AG08395 (cell line): Measurements from ENCODE around the gene PCDHB16.
A peak's percentile ranks its signal among the peaks of the same experiment; 100 is the strongest.
"Not testable (repeated sequence)": the region's sequence is repeated elsewhere in the genome, so short reads cannot be mapped to it uniquely, and the experiment has no call there.

Experiments
- DNase-seq: peaks from one replicate; pipeline ENCODE4 v3.0.0; 2012; ENCODE audit warnings: mixed read lengths, low spot score

PCDHB16 gene

GRCh38 chr5:141182248-141182647 lies at the start of gene PCDHB16:
TSS of gene PCDHB16 (plus strand) at chr5:141182387. CDS start at chr5:141182560, 173 bp downstream.
- DNase-seq = peak; percentile 43

GRCh38 chr5:141135030-141135717 lies 47.0 kb upstream of the PCDHB16 start, which contains the start of gene PCDHB5:
TSS of gene PCDHB5 (plus strand) at chr5:141135206. CDS start at chr5:141135435, 229 bp downstream.
- DNase-seq = peak; percentile 19

- no peak for DNase-seq
Observed at GRCh38 chr5:141135718-141136266, 46.4 kb upstream of the PCDHB16 start.

DNA sequence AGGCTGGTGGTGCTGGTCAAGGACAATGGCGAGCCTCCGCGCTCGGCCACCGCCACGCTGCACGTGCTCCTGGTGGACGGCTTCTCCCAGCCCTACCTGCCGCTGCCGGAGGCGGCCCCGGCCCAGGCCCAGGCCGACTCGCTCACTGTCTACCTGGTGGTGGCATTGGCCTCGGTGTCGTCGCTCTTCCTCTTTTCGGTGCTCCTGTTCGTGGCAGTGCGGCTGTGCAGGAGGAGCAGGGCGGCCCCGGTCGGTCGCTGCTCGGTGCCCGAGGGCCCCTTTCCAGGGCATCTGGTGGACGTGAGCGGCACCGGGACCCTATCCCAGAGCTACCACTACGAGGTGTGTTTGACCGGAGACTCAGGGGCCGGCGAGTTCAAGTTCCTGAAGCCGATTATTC lies 44.8 kb upstream of the PCDHB16 start:
- DNase-seq = not testable (repeated sequence)

- peak; percentile 19 for DNase-seq
Observed at GRCh38 chr5:141149812-141150211, 32.4 kb upstream of the PCDHB16 start, which contains the start of gene PCDHB6. TSS of gene PCDHB6 (plus strand) at chr5:141150057. CDS start at chr5:141150258, 201 bp downstream.

- no peak for DNase-seq
Observed at GRCh38 chr5:141150224-141150992, 31.8 kb upstream of the PCDHB16 start.

DNA sequence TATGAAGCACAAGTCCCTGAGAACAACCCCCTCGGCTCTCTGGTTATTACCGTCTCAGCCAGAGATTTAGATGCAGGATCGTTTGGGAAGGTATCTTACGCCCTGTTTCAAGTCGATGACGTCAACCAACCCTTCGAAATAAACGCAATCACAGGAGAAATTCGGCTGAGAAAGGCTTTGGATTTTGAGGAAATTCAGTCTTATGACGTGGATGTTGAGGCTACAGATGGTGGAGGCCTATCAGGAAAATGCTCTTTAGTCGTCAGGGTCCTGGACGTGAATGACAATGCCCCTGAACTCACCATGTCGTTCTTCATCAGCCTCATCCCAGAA lies 31.2 kb upstream of the PCDHB16 start:
- no peak for DNase-seq

- not testable (repeated sequence) for DNase-seq
Observed at GRCh38 chr5:141151632-141152031, 30.6 kb upstream of the PCDHB16 start.

DNA sequence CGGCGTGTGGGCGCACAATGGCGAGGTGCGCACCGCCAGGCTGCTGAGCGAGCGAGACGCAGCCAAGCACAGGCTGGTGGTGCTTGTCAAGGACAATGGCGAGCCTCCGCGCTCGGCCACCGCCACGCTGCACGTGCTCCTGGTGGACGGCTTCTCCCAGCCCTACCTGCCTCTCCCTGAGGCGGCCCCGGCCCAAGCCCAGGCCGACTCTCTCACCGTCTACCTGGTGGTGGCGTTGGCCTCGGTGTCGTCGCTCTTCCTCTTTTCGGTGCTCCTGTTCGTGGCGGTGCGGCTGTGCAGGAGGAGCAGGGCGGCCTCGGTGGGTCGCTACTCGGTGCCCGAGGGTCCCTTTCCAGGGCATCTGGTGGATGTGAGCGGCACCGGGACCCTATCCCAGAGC lies 30.1 kb upstream of the PCDHB16 start:
- DNase-seq = not testable (repeated sequence)

DNA sequence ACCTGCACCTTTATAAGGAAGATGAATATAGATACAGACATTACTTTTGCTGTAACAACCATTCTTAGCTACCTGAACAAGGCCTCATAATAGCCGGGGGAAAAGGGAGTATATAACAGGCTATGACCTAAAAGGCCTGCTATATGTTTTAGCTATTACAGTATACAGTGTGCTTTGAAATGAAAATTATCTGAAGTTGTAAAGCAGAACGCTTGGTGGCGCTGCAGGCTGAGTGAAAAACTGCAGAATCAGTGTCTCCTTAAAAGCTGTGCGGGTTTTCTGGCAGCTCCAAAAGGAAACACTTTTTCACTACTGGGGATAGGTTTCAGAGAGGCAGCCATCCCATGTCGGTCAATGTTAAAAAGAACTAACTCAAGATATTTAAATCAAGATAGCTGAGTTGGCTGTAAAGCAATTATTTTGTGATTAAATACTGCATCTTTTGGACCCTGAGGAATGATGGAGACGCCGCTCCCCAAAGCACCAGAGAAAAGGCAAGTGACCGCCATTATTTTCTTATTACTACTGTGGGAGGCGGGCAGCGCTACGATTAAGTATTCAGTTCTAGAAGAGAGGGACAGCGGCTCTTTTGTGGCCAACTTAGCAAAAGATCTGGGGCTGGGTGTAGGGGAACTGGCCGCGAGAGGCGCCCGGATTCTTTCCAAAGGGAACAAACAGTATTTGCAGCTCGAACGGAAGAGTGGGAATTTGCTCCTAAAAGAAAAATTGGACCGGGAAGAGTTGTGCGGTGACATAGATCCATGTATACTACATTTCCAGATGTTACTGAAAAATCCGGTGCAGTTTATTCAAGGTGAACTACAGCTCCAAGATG lies 26.4 kb upstream of the PCDHB16 start:
- DNase-seq = no peak

- not testable (repeated sequence) for DNase-seq
Observed at GRCh38 chr5:141157356-141157755, 24.8 kb upstream of the PCDHB16 start.

- DNase-seq = not testable (repeated sequence)
Observed at GRCh38 chr5:141157901-141158300, 24.3 kb upstream of the PCDHB16 start.

GRCh38 chr5:141172381-141173204 lies 9.6 kb upstream of the PCDHB16 start, which contains the start of gene PCDHB7:
TSS of gene PCDHB7 (plus strand) at chr5:141172644. CDS start at chr5:141172836, 192 bp downstream.
- DNase-seq = peak; percentile 36

DNA sequence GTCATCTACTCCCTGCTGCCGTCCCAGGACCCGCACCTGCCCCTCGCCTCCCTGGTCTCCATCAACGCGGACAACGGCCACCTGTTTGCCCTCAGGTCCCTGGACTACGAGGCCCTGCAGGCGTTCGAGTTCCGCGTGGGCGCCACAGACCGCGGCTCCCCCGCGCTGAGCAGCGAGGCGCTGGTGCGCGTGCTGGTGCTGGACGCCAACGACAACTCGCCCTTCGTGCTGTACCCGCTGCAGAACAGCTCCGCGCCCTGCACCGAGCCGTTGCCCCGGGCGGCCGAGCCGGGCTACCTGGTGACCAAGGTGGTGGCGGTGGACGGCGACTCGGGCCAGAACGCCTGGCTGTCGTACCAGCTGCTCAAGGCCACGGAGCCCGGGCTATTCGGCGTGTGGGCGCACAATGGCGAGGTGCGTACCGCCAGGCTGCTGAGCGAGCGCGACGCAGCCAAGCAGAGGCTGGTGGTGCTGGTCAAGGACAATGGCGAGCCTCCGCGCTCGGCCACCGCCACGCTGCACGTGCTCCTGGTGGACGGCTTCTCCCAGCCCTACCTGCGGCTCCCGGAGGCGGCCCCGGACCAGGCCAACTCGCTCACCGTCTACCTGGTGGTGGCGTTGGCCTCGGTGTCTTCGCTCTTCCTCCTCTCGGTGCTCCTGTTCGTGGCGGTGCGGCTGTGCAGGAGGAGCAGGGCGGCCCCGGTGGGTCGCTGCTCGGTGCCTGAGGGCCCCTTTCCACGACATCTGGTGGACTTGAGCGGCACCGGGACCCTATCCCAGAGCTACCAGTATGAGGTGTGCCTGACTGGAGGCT lies 7.7 kb upstream of the PCDHB16 start:
- not testable (repeated sequence) for DNase-seq

DNA sequence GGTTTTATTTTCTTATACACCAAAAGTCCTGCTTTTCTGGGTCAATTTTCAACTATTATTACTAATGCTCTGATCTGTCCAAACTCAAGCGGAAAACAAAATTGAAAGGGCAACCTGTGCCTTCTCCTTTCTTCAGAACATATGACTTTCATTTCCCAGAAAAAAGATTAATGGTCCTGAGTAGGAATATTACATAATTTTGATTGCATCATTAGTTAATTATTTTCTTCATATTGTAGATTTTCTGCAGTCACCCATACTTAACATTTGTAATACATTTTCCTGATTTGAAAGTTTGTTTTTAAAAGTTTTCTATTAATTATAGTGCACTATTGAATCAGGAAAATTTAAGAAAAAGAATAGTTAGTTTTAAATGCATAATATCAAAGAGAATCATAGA lies 6.3 kb upstream of the PCDHB16 start:
- DNase-seq = no peak

GRCh38 chr5:141177577-141178191 lies 4.5 kb upstream of the PCDHB16 start, which contains the start of gene PCDHB8:
TSS of gene PCDHB8 (plus strand) at chr5:141177790. CDS start at chr5:141178035, 245 bp downstream.
- DNase-seq = not testable (repeated sequence)

GRCh38 chr5:141179371-141179770 lies 2.8 kb upstream of the PCDHB16 start:
- DNase-seq = not testable (repeated sequence)

GRCh38 chr5:141179876-141180275 lies 2.3 kb upstream of the PCDHB16 start:
- DNase-seq = not testable (repeated sequence)

DNA sequence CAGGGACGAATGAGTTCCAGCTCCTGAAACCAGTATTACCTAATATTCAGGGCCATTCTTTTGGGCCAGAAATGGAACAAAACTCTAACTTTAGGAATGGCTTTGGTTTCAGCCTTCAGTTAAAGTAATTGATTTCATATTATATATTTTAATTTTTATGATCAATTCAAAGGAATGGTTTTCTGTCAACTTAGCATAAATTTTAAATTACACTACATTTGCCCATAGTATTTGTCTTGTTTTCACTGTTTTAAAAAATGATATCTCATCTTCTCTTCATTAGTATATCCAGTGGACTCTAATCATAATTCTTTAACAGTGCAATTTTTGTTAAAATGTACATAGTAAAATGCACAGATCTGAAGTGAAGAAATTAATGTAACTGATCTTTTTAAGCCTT lies 1.9 kb upstream of the PCDHB16 start:
- no peak for DNase-seq
